ENCODE results near the gene S100A2. TPM values are rescaled to one million over a fixed set of nuclear protein-coding genes. Genes with fewer than 3 reads are reported as not detected.
A peak's percentile ranks its signal among the peaks of the same experiment; 100 is the strongest.

The S100A2 gene
- total and polyA plus RNA-seq, 2 donors (not counting 1 experiment from before 2014, with no cell fraction given) = 0.19 TPM; not detected in 1

GRCh38 chr1:153534925-153535241 is 30.8 kb downstream of the S100A2 start:
- H3K4me2 ChIP-seq (replicated peaks; ENCODE audit: low read depth, low read length, poor library complexity, severe bottlenecking) = peak overlapping the region; percentile 96
- peaks cover 38 to 48% of the 10 kb centered on the region in 2 donors for H3K4me1 ChIP-seq (ENCODE audit: control insufficient read depth in 2 of 2, insufficient read depth in 2 of 2, low read length in 2 of 2)
- ChIA-PET CTCF (interaction anchor here (0.9 to 10.9 kb wide), 11 partner anchors 12 to 137 kb away, joined by 3 to 189 read pairs (median 5); partner anchors contain the start of genes CHTOP, S100A2, S100A3 and S100A4), POLR2A (interaction anchor here (0.8 to 2.8 kb wide), 9 partner anchors 10 to 685 kb away, joined by 3 to 20 read pairs (median 5); partner anchors contain the start of genes S100A2 and S100A4)
- intact Hi-C loops (cut with micrococcal nuclease) = loop anchor here (10.0 kb wide), 2 partner anchors 100 to 140 kb away; partner anchors contain the start of genes CHTOP, ILF2 and NPR1
- no peak for TF ChIP-seq EZH2 (IDR thresholded peaks at IDR 0.05; ENCODE audit: borderline replicate concordance, insufficient read depth, low read depth, low read length, poor library complexity, severe bottlenecking)
- no peak for TF ChIP-seq CTCF (IDR thresholded peaks at IDR 0.05)
- H3K27ac ChIP-seq (ENCODE audit: low read length in 2 of 2) = peak overlapping the region in 1 of 2 donors; percentile 84
- H3K4me1 Mint-ChIP-seq = peaks cover 45% of the 10 kb centered on the region
- peak overlapping the region; percentile 96 for H3K27ac Mint-ChIP-seq
- ATAC-seq (ENCODE audit: low read depth) = no peak
- peak overlapping the region; percentile 96 for H2AFZ ChIP-seq (ENCODE audit: insufficient read depth, low read depth, low read length, poor library complexity, severe bottlenecking)
- H3K9me3 Mint-ChIP-seq (ENCODE audit: insufficient read depth) = no peaks in the 10 kb centered on the region
- H3K4me3 Mint-ChIP-seq = peak overlapping the region; percentile 95
- peak overlapping the region; percentile 75 to 95 (median 85) for H3K4me3 ChIP-seq (ENCODE audit: control extremely low read depth in 1 of 5, extremely low read depth in 1 of 5, insufficient read depth in 1 of 5, low read depth in 2 of 5, low read length in 4 of 5)
- no peaks in the 10 kb centered on the region for H3K27me3 ChIP-seq (replicated peaks in 1 of 4; ENCODE audit: control extremely low read depth in 1 of 4, control insufficient read depth in 3 of 4, insufficient read depth in 4 of 4, low read length in 3 of 4)
- H4K20me1 ChIP-seq (ENCODE audit: control insufficient read depth, insufficient read depth, low read length, poor library complexity, severe bottlenecking) = no peaks in the 10 kb centered on the region
- WGBS (ENCODE audit: insufficient coverage) = 100% methylated on average over 1 of the region's 3 CpGs
- DNase-seq = no peak
- peak overlapping the region; percentile 86 for H3K9ac ChIP-seq (ENCODE audit: low read length)
- H3K36me3 ChIP-seq (replicated peaks in 1 of 2; ENCODE audit: control extremely low read depth in 1 of 2, control insufficient read depth in 1 of 2, extremely low read depth in 1 of 2, insufficient read depth in 2 of 2, low read length in 1 of 2) = peaks cover 0 to 4% of the 10 kb centered on the region in 2 experiments
- H3K27me3 Mint-ChIP-seq = no peaks in the 10 kb centered on the region
- H3K79me2 ChIP-seq (ENCODE audit: control insufficient read depth, insufficient read depth, low read length) = peaks cover 10% of the 10 kb centered on the region
- no peaks in the 10 kb centered on the region for H3K9me3 ChIP-seq (ENCODE audit: control extremely low read depth in 1 of 3, control insufficient read depth in 2 of 3, insufficient read depth in 1 of 3, low read length in 2 of 3)

GRCh38 chr1:153534226-153534924 is 31.3 kb downstream of the S100A2 start:
- WGBS (ENCODE audit: insufficient coverage) = 95% methylated on average over 6 of the region's 7 CpGs
- CTCF ChIA-PET = interaction anchor here (0.9 to 10.9 kb wide), 11 partner anchors 13 to 137 kb away, joined by 3 to 189 read pairs (median 5); partner anchors contain the start of genes CHTOP, S100A2, S100A3 and S100A4
- ATAC-seq (ENCODE audit: low read depth) (no peak), DNase-seq (no peak)
- Mint-ChIP-seq H3K9me3 (ENCODE audit: insufficient read depth) (no peaks in the 10 kb centered on the region), H3K4me3 (peak overlapping the region; percentile 95), H3K4me1 (peaks cover 41% of the 10 kb centered on the region), H3K27ac (peak overlapping the region; percentile 96), H3K27me3 (no peaks in the 10 kb centered on the region)
- H3K4me3 ChIP-seq (ENCODE audit: control extremely low read depth in 1 of 5, extremely low read depth in 1 of 5, insufficient read depth in 1 of 5, low read depth in 2 of 5, low read length in 4 of 5) = peak overlapping the region in 3 of 5 experiments; percentile 75 to 95 (median 85)
- no peak overlapping the region for H2AFZ ChIP-seq (ENCODE audit: insufficient read depth, low read depth, low read length, poor library complexity, severe bottlenecking)
- H3K27me3 ChIP-seq (replicated peaks in 1 of 4; ENCODE audit: control extremely low read depth in 1 of 4, control insufficient read depth in 3 of 4, insufficient read depth in 4 of 4, low read length in 3 of 4) = no peaks in the 10 kb centered on the region
- H3K4me2 ChIP-seq (replicated peaks; ENCODE audit: low read depth, low read length, poor library complexity, severe bottlenecking) = peak overlapping the region; percentile 96
- TF ChIP-seq EZH2 (IDR thresholded peaks at IDR 0.05; ENCODE audit: borderline replicate concordance, insufficient read depth, low read depth, low read length, poor library complexity, severe bottlenecking) = no peak
- H3K4me1 ChIP-seq (ENCODE audit: control insufficient read depth in 2 of 2, insufficient read depth in 2 of 2, low read length in 2 of 2) = peaks cover 38 to 48% of the 10 kb centered on the region in 2 donors
- peak overlapping the region; percentile 86 for H3K9ac ChIP-seq (ENCODE audit: low read length)
- POLR2A ChIA-PET = interaction anchor here (0.6 to 2.8 kb wide), 5 partner anchors 11 to 686 kb away, joined by 3 to 20 read pairs (median 5); partner anchors contain the start of genes S100A2 and S100A4
- H3K36me3 ChIP-seq (replicated peaks in 1 of 2; ENCODE audit: control extremely low read depth in 1 of 2, control insufficient read depth in 1 of 2, extremely low read depth in 1 of 2, insufficient read depth in 2 of 2, low read length in 1 of 2) = peaks cover 0 to 4% of the 10 kb centered on the region in 2 experiments
- H3K9me3 ChIP-seq (ENCODE audit: control extremely low read depth in 1 of 3, control insufficient read depth in 2 of 3, insufficient read depth in 1 of 3, low read length in 2 of 3) = no peaks in the 10 kb centered on the region
- H3K79me2 ChIP-seq (ENCODE audit: control insufficient read depth, insufficient read depth, low read length) = peaks cover 10% of the 10 kb centered on the region
- no peaks in the 10 kb centered on the region for H4K20me1 ChIP-seq (ENCODE audit: control insufficient read depth, insufficient read depth, low read length, poor library complexity, severe bottlenecking)
- peak overlapping the region in 1 of 2 donors; percentile 84 for H3K27ac ChIP-seq (ENCODE audit: low read length in 2 of 2)
- intact Hi-C loops (cut with micrococcal nuclease) = loop anchor here (10.0 kb wide), 2 partner anchors 100 to 140 kb away; partner anchors contain the start of genes CHTOP, ILF2 and NPR1
